Mucosa of stomach (tissue), 1 donor: ENCODE results near the gene TFEC.

Experiments used
- H3K27me3 ChIP-seq: one replicate; pipeline ENCODE4 v1.7.0; 2013; ENCODE audit warnings: mild to moderate bottlenecking, low read length; ENCODE audit not compliant: control insufficient read depth, insufficient read depth
- H3K36me3 ChIP-seq: one replicate; pipeline ENCODE4 v1.7.0; 2013; ENCODE audit warnings: low read length; ENCODE audit not compliant: control insufficient read depth, insufficient read depth
- H3K4me1 ChIP-seq: one replicate; pipeline ENCODE4 v1.7.0; 2013; ENCODE audit warnings: mild to moderate bottlenecking, low read length; ENCODE audit not compliant: control insufficient read depth, insufficient read depth
- H3K4me3 ChIP-seq: one replicate; pipeline ENCODE4 v1.7.0; 2013; ENCODE audit warnings: low read length
- H3K9ac ChIP-seq: one replicate; pipeline ENCODE4 v1.7.0; 2013; ENCODE audit warnings: mild to moderate bottlenecking, low read length, moderate library complexity
- H3K9me3 ChIP-seq: one replicate; pipeline ENCODE4 v1.7.0; 2013; ENCODE audit warnings: mild to moderate bottlenecking, low read length, moderate library complexity; ENCODE audit not compliant: control insufficient read depth
- donor health status: Pancreatic carcinoma.

Gene TFEC

GRCh38 chr7:115984105-115984504, 46.5 kb downstream of the TFEC start:
- Histone ChIP-seq H3K36me3 (no peaks in the 10 kb centered on the region), H3K9me3 (no peaks in the 10 kb centered on the region), H3K27me3 (no peaks in the 10 kb centered on the region), H3K4me3 (no peak overlapping the region), H3K9ac (no peak overlapping the region), H3K4me1 (no peaks in the 10 kb centered on the region)

GRCh38 chr7:115980159-115980558, 50.4 kb downstream of the TFEC start:
- Histone ChIP-seq H3K9ac (no peak overlapping the region), H3K36me3 (no peaks in the 10 kb centered on the region), H3K4me1 (no peaks in the 10 kb centered on the region), H3K4me3 (no peak overlapping the region), H3K9me3 (no peaks in the 10 kb centered on the region), H3K27me3 (no peaks in the 10 kb centered on the region)

DNA sequence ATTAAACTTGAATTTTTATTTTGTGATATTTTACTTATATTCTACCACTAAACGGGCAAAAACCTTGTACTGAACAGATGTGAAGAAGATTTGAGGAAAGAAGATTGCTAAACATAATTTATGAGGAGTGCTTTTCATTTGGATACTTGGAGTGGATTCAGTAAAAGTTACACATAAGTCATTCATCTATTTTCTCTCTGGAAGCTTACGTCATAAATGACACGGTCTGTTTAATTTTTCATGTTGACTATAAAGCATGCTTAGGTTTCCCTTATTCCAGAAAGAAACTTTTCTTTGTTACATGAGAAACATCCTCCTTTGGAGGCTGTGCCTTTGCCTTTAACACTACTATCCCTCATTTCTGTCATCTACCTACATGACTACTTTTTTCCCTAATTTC, 53.9 kb downstream of the TFEC start:
- Histone ChIP-seq H3K4me1 (no peaks in the 10 kb centered on the region), H3K9me3 (no peaks in the 10 kb centered on the region), H3K36me3 (no peaks in the 10 kb centered on the region), H3K27me3 (no peaks in the 10 kb centered on the region), H3K4me3 (no peak overlapping the region), H3K9ac (no peak overlapping the region)

GRCh38 chr7:115975766-115976165, 54.8 kb downstream of the TFEC start:
- no peaks in the 10 kb centered on the region for H3K4me1 ChIP-seq
- H3K36me3 ChIP-seq = no peaks in the 10 kb centered on the region
- no peaks in the 10 kb centered on the region for H3K9me3 ChIP-seq
- H3K4me3 ChIP-seq = no peak overlapping the region
- no peak overlapping the region for H3K9ac ChIP-seq
- H3K27me3 ChIP-seq = no peaks in the 10 kb centered on the region

DNA sequence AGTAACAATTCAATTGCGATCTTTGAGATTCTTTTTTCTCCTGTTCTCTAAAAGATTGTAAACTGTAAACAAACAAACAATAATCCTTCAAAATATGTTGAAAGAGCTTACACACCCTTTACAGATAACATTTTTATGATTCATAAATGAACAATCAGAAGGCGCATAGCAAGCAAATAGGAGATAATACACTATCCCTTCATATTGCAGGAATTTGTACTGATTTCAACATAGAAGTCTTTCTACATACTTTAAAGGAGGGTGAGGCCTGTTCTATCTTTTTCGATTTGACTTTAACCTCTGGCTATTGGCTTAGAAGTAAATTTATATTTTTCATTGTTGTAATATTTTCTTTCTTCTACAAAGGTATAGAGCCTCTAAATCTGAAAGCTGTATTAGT, 57.2 kb downstream of the TFEC start:
- Histone ChIP-seq H3K36me3 (no peaks in the 10 kb centered on the region), H3K9ac (no peak overlapping the region), H3K9me3 (no peaks in the 10 kb centered on the region), H3K27me3 (no peaks in the 10 kb centered on the region), H3K4me3 (no peak overlapping the region), H3K4me1 (no peaks in the 10 kb centered on the region)

DNA sequence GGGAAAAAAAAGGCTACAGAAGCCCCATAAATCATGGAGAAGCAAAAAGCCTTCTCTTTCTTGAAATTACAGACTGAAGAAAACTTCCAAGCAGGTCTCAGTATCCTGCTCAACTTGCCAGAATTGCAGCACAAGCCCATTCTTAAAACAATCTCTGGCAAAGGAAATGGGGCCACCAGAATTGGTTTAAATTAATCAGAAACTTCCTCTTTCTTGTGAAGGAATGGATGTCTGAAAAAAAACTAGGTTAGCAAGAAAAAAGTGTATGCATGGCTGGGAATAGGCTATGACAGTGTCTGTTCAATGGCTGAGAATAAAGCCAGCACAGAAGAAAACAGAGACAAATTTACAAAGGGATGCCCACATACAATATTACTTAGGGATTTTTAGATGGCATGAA, 59.1 kb downstream of the TFEC start:
- no peaks in the 10 kb centered on the region for H3K36me3 ChIP-seq
- H3K27me3 ChIP-seq = no peaks in the 10 kb centered on the region

DNA sequence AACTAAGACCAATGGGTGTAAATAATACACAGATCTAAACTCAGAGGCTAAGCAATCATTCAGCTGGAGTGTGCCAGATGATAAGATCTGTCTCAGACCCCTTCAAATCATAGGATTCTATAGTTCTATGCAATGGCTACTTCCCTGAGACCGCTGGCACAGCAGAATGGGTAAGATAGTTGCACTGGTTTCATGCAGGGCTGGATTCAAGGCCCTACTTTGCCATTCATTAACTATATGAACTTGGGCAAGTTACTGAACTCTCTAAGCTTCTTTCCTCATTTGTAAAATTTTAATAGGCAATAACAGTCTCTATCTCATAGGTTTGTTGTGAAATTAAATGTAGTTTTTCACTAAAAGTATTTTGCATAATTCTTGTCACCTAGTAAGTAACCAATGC, 62.0 kb downstream of the TFEC start:
- no peaks in the 10 kb centered on the region for H3K9me3 ChIP-seq
- no peaks in the 10 kb centered on the region for H3K36me3 ChIP-seq
- no peak overlapping the region for H3K4me3 ChIP-seq
- no peak overlapping the region for H3K9ac ChIP-seq
- H3K27me3 ChIP-seq = no peaks in the 10 kb centered on the region
- no peaks in the 10 kb centered on the region for H3K4me1 ChIP-seq

More for the DNA sequence above, 59.1 kb downstream of the TFEC start:
- Histone ChIP-seq H3K9ac (no peak overlapping the region), H3K9me3 (no peaks in the 10 kb centered on the region), H3K4me1 (no peaks in the 10 kb centered on the region), H3K4me3 (no peak overlapping the region)

- Histone ChIP-seq H3K36me3 (no peaks in the 10 kb centered on the region), H3K27me3 (no peaks in the 10 kb centered on the region), H3K4me3 (no peak overlapping the region), H3K9ac (no peak overlapping the region), H3K9me3 (no peaks in the 10 kb centered on the region), H3K4me1 (no peaks in the 10 kb centered on the region)
Measured at GRCh38 chr7:115968171-115968570, 62.4 kb downstream of the TFEC start.

DNA sequence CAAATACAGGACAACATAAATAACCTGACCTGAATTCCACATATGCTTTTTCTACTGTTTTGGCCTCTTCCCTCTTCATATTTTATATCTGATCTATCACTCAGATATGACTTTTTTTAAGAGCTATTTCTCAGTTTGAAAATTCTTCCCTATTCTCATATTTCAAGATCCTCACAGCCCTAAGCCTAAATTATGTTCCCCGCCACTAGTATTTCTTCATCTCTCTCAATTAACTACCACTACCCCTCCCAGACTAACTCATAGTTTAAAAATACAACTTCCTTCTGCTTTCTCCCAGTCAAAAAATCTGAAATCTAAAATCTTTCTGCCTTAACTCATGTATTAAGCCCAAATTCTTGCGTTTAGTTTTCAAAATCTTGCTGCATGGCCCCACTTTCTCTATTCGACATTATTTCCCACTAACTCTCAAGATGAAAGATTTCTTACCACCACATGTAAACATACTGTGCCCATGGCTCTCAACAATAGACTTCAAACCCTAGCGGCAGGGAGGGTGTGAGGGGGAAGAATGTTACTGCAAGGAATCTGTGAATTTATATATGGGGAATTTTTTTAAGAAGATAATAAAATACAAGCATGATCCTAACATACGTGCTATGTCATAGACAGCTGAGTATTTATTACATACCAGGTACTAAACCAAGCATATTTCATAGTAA, 64.6 kb downstream of the TFEC start:
- Histone ChIP-seq H3K27me3 (no peaks in the 10 kb centered on the region), H3K9me3 (no peaks in the 10 kb centered on the region), H3K4me1 (no peaks in the 10 kb centered on the region), H3K36me3 (no peaks in the 10 kb centered on the region), H3K9ac (no peak overlapping the region), H3K4me3 (no peak overlapping the region)

GRCh38 chr7:115965236-115965635, 65.3 kb downstream of the TFEC start:
- Histone ChIP-seq H3K9me3 (no peaks in the 10 kb centered on the region), H3K9ac (no peak overlapping the region), H3K4me3 (no peak overlapping the region), H3K36me3 (no peaks in the 10 kb centered on the region), H3K4me1 (no peaks in the 10 kb centered on the region), H3K27me3 (no peaks in the 10 kb centered on the region)

GRCh38 chr7:115964799-115965198, 65.8 kb downstream of the TFEC start:
- no peaks in the 10 kb centered on the region for H3K4me1 ChIP-seq
- H3K36me3 ChIP-seq = no peaks in the 10 kb centered on the region
- H3K9ac ChIP-seq = no peak overlapping the region
- H3K4me3 ChIP-seq = no peak overlapping the region
- H3K9me3 ChIP-seq = no peaks in the 10 kb centered on the region
- no peaks in the 10 kb centered on the region for H3K27me3 ChIP-seq

DNA sequence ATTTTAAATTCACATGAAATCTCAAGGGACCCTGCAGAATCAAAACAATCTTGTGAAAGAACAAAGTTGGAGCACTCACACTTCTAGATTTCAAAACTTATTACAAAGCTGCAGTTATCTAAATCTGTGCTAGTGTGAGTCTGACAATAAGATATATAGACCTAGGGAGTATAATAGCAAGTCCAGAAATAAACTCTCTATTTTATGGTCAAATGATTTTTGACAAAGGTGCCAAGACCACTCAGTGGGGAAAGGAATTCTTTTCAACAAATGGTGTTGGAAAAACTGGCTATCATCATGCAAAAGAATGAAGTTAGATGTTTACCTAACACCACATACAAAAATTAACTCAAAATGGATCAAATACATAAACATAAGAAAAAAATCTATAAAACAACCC, 68.2 kb downstream of the TFEC start:
- no peaks in the 10 kb centered on the region for H3K9me3 ChIP-seq
- no peaks in the 10 kb centered on the region for H3K4me1 ChIP-seq
- no peak overlapping the region for H3K9ac ChIP-seq
- no peaks in the 10 kb centered on the region for H3K27me3 ChIP-seq
- no peak overlapping the region for H3K4me3 ChIP-seq
- no peaks in the 10 kb centered on the region for H3K36me3 ChIP-seq
